ENCODE measurements around the gene PDGFB. TPM values are rescaled to one million over a fixed set of nuclear protein-coding genes. Genes with fewer than 3 reads are reported as not detected.

PDGFB gene
- total and polyA plus RNA-seq, 9 of the 15 experiments (the other 6 are each of a cell fraction or from before 2014, with no cell fraction given): 0.07 to 4.0 (median 0.48) TPM; not detected in 1

GRCh38 chr22:39282645-39283321 lies 38.0 kb upstream of the PDGFB start:
- H3K36me3 ChIP-seq (ENCODE audit: control insufficient read depth, insufficient read depth, low read length): no peaks in the 10 kb centered on the region; the same call in 2 of the 3 replicates
- ATAC-seq (peak; percentile 37), FAIRE-seq (peak; percentile 67), DNase-seq (ENCODE audit: extremely low read depth in 1 of 4, low spot score in 3 of 4) (peak in 2 of 4 experiments; percentile 47 to 53)
- H3K9ac ChIP-seq (ENCODE audit: insufficient read depth in 1 of 2, low read depth in 2 of 2, low read length in 2 of 2): peak overlapping the region; percentile 66 to 86
- H3K9me1 ChIP-seq (ENCODE audit: control insufficient read depth, insufficient read depth, low read length): no peaks in the 10 kb centered on the region
- no peaks in the 10 kb centered on the region for H3K27me3 ChIP-seq (ENCODE audit: control insufficient read depth in 2 of 2, insufficient read depth in 2 of 2, low read length in 2 of 2)
- H3K79me2 ChIP-seq (ENCODE audit: control insufficient read depth, insufficient read depth, low read length): no peaks in the 10 kb centered on the region
- TF ChIP-seq GTF2A2 (tag; IDR thresholded peaks at IDR 0.05): 0 out of 2 replicates have a peak, but pooled peaks have one; percentile 31
- TF ChIP-seq KDM1A (IDR thresholded peaks at IDR 0.05): 0 out of 4 replicates have a peak, but pooled peaks of 1 of the 2 experiments have one; percentile 17
- TF ChIP-seq RHOXF2B (CRISPR knock-in tag; conservative IDR thresholded peaks at IDR 0.05): no peak
- peak; percentile 29 for TF ChIP-seq RBM25 (IDR thresholded peaks at IDR 0.05; ENCODE audit: low read depth, low read length, severe bottlenecking)
- TF ChIP-seq FOXK2 (conservative IDR thresholded peaks at IDR 0.05 in 1 of 2, IDR thresholded peaks at IDR 0.05 in 1 of 2; ENCODE audit: low read depth in 2 of 2): peak; percentile 72 to 83
- TF ChIP-seq, protein P1, sequence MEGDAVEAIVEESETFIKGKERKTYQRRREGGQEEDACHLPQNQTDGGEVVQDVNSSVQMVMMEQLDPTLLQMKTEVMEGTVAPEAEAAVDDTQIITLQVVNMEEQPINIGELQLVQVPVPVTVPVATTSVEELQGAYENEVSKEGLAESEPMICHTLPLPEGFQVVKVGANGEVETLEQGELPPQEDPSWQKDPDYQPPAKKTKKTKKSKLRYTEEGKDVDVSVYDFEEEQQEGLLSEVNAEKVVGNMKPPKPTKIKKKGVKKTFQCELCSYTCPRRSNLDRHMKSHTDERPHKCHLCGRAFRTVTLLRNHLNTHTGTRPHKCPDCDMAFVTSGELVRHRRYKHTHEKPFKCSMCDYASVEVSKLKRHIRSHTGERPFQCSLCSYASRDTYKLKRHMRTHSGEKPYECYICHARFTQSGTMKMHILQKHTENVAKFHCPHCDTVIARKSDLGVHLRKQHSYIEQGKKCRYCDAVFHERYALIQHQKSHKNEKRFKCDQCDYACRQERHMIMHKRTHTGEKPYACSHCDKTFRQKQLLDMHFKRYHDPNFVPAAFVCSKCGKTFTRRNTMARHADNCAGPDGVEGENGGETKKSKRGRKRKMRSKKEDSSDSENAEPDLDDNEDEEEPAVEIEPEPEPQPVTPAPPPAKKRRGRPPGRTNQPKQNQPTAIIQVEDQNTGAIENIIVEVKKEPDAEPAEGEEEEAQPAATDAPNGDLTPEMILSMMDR (IDR thresholded peaks at IDR 0.05 in 2 of 3, conservative IDR thresholded peaks at IDR 0.05 in 1 of 3; ENCODE audit: insufficient read depth in 2 of 3, low read depth in 1 of 3, low read length in 3 of 3): peak in 2 of 3 experiments; percentile 14 to 32; a peak in 2 of 6 replicates
- TF ChIP-seq NR4A1 (CRISPR knock-in tag; IDR thresholded peaks at IDR 0.05): no peak
- TF ChIP-seq NR4A1 (tag; IDR thresholded peaks at IDR 0.05): no peak
- 0 out of 2 replicates have a peak, but pooled peaks have one; percentile 51 for TF ChIP-seq ELF2 (CRISPR knock-in tag; IDR thresholded peaks at IDR 0.05)
- TF ChIP-seq CCNT2 (IDR thresholded peaks at IDR 0.05; ENCODE audit: borderline replicate concordance, extremely low read depth, insufficient read length, low read depth, low read length): no peak
- TF ChIP-seq MIER1 (IDR thresholded peaks at IDR 0.05; ENCODE audit: low read depth): no peak
- no peak for TF ChIP-seq TFAM (CRISPR knock-in tag; conservative IDR thresholded peaks at IDR 0.05)
- TF ChIP-seq ZNF263 (CRISPR knock-in tag; IDR thresholded peaks at IDR 0.05; ENCODE audit: borderline replicate concordance): 0 out of 2 replicates have a peak, but pooled peaks have one; percentile 49
- TF ChIP-seq TBP (optimal IDR thresholded peaks at IDR 0.05; ENCODE audit: low read depth, low read length): peak; percentile 4
- TF ChIP-seq ZFP36 (IDR thresholded peaks at IDR 0.05; ENCODE audit: low read depth, low read length, partially characterized antibody): no peak
- peak; percentile 6 for TF ChIP-seq KDM5B (IDR thresholded peaks at IDR 0.05; ENCODE audit: insufficient replicate concordance, low read depth, low read length)
- TF ChIP-seq KLF6 (CRISPR knock-in tag; IDR thresholded peaks at IDR 0.05; ENCODE audit: borderline replicate concordance): peak; percentile 9; the same call in 1 of the 2 replicates
- peak; percentile 85 for TF ChIP-seq ZKSCAN8 (CRISPR knock-in tag; IDR thresholded peaks at IDR 0.05)
- TF ChIP-seq RAD21 (CRISPR knock-in tag; conservative IDR thresholded peaks at IDR 0.05 in 1 of 2, IDR thresholded peaks at IDR 0.05 in 1 of 2): peak in 1 of 2 experiments; percentile 48; a peak in 2 of 4 replicates
- peak in 1 of 2 experiments; percentile 1; a peak in 1 of 4 replicates for TF ChIP-seq RCOR1 (IDR thresholded peaks at IDR 0.05; ENCODE audit: borderline replicate concordance in 1 of 2, low read depth in 2 of 2, low read length in 2 of 2)
- H3K4me2 ChIP-seq (ENCODE audit: insufficient read depth, low read length): peak overlapping the region; percentile 14
- in situ Hi-C loops (cut with MboI): no loop called here
- H2AFZ ChIP-seq (ENCODE audit: low read depth, low read length): peak overlapping the region; percentile 79
- ChIA-PET CTCF (ENCODE audit: low intra/inter-chr PET ratio) (no interaction called here), POLR2A (interaction anchor here (0.7 to 2.7 kb wide), 4 partner anchors 10 to 36 kb away, joined by 3 to 12 read pairs (median 4); partner anchors contain the start of gene RPL3)
- peak overlapping the region; percentile 91 for H3K27ac ChIP-seq (ENCODE audit: extremely low read depth, low read depth, low read length)
- WGBS (ENCODE audit: insufficient coverage, low coverage, missing lambda C conversion rate): 39% methylated on average over 4 of the region's 9 CpGs
- intact Hi-C loops (cut with micrococcal nuclease): no loop called here
- no peak overlapping the region for H3K4me3 ChIP-seq
- no TSS peak for BruUV-seq (replicated peaks)
- H3K4me1 ChIP-seq (replicated peaks in 1 of 2; ENCODE audit: control insufficient read depth in 2 of 2, insufficient read depth in 2 of 2, low read length in 2 of 2): peaks cover 33 to 37% of the 10 kb centered on the region in 2 experiments
- H4K20me1 ChIP-seq (replicated peaks; ENCODE audit: control insufficient read depth, insufficient read depth, low read length): no peaks in the 10 kb centered on the region
- peaks cover 13% of the 10 kb centered on the region for H3K9me3 ChIP-seq (replicated peaks; ENCODE audit: control insufficient read depth, insufficient read depth, low read depth, low read length)

Measured in K562 (cell line).